HG03520 (cell line): Measurements from ENCODE around the gene VPS8.

Source experiments
- ATAC-seq: cut with Tn5 transposase; IDR thresholded peaks from one replicate; pipeline ENCODE4 v1.9.1; 2021; ENCODE audit warnings: mild to moderate bottlenecking, moderate library complexity; ENCODE audit not compliant: unreplicated experiment

The VPS8 gene

GRCh38 chr3:185079625-185080024 is 267.7 kb downstream of the VPS8 start:
- no peak for ATAC-seq

DNA sequence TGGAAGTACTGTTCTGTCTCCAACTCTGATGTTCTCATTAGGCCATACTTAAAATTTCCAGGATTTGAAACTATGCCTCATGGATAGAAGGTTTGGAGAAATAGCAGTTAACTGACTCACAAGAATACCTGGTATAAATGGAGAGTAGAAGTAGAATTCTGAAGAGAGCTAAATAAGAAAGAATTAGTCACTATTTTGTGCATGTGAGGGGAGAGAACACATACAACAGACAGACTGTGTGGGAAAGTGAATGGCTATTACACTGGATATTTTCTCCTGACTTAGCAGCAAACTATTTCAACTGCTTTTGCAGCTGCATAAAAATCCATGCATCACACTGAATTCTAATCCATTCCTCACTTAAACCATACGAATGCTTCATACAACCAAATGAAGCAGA is 269.6 kb downstream of the VPS8 start:
- ATAC-seq, result no peak

DNA sequence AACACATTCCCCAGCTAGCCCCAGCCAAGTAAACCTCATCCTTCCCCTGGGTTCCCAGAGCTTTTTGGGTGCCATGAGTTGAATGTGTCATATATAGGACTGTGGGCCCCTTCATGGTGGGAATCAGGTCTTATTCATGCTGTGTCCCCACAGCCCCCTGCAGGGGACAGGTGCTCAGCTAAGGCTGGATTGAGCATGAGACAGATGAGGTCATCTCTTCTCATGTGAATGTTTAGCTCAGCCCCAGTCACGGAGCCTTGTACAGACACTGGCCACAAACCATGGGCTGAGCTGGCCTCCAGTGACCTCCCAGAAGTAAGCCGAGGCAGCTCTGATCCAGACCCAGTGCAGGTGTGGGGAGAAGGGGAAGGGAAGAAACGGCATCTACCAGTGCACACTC is 270.2 kb downstream of the VPS8 start:
- no peak for ATAC-seq

DNA sequence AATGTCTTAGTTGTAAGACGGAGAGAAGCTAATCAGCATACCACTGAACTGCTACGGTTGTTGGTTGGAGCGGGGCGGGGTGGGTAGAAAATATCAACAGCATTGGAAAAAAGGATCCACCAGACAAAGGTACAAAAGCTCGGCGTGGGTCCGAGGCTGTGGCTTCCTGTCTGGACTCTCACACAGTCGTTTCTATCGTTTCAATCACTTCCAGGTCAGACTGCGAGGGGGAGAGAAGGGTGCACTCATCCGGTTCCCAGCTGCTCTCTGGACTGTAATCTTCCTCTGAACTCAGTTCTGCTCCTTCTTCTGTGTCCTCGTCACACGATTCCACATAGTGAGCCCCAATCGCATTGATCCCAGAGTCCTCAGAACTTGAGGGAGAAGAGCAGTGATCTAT is 270.9 kb downstream of the VPS8 start:
- no peak for ATAC-seq

DNA sequence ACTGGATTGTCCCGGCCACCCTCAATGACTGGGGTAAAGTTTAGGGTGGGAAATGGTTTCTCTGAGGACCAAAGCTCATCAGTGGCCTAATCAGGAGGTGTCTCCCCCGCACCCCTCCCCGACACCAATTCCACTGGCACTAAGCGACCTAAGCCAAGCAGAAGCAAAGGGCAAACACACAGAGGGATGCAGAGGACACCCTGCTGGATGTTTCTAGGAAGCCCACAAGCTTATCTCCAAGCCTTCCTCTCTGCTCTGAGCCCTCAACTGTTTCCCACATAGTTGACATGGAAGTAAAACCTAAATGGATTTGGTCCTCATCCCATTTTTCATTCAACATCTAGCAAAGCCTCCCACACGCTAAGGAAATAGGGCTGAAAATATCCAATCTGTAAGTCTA is 272.4 kb downstream of the VPS8 start:
- ATAC-seq, result no peak

DNA sequence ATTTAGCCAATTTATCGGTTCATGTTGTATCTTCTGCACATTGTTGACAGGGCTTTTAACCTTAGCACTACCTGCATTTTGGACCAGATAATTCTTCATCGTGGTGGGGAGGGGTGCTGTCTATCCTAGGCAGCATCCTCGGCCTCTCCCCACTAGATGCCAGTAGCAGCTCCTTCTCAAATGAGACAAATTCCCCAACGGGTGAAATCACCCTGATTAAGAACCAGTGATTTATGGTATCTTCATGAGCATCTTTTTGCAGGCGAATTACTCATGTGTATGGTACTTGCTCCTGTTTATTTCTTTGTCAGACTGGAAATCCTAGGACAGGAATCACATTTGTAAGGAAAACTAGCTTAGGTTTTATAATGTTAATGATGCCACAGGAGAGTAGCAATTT is 272.9 kb downstream of the VPS8 start:
- no peak for ATAC-seq

- no peak for ATAC-seq
Measured at GRCh38 chr3:185087419-185087818, 275.5 kb downstream of the VPS8 start.

DNA sequence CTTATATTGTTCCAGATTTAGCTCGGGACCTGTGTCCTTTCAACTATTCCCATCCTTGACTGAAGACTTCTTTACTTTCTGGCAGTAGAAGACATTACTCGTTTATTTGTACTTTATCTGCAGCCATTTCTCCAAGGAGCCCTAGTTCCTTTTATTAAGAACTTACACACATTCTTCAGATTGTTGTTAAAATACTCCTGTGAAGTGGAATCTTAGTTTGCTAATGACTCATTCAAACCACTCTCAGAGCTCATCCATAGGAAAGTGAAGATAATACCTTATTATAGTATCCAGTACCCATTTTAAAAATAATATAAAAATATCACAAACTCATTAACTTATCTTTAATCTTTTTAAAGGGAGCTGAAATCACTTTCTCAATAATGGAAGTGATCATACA is 277.4 kb downstream of the VPS8 start:
- no peak for ATAC-seq

DNA sequence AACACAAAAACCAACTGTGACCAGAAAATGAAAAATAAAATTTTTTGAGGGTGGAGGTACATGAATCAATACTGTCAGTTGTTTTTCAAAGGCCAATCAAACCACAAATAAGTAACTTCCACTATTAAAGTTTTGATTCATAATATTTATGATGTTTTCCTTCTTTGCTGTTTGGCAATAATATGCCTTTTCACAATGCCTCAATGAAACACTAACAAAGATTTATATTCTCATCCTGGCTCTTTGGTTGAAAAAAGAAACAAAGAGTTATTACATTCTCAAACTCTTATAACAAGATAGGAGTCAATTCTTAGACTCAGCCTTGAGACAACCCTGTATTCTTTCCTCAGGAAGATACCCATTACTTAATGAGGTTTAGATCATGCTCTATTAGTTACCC is 277.8 kb downstream of the VPS8 start:
- no peak for ATAC-seq

DNA sequence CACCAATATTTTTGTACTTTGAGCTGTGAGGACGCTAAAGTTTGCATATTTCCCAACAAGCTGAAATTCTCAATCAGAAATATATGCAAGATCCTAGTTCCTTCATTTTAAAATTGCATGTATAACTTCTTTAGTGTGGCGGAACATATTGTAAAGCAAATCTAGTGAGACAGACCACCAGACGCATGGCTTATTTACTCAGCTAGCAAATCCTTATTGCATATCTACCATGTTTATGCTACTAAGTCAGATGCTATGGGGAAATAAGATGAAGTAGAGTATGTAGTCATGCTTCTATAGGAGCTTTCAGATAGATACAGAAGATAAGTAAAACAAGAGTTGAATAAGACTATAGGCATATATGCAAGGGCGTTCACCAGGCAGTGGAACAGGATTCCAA is 278.8 kb downstream of the VPS8 start:
- no peak for ATAC-seq

DNA sequence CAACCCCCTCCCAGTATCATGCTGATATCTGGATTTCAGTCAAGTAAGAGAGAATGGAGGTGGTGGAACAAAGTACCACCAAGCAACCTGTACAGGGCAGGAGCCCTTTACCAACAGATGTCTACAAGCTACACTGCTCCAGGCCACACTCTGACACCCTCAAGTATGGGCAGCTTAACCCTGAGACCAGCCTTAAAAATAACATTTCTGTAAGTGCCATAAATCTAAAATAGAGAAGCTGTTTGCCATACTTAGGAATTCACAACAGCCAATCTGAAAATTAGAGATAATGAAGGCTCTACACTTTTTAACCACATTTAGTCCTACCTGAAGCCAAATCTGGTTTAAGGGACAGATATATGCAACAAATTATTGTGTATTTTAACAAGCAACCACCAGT is 281.1 kb downstream of the VPS8 start:
- no peak for ATAC-seq

DNA sequence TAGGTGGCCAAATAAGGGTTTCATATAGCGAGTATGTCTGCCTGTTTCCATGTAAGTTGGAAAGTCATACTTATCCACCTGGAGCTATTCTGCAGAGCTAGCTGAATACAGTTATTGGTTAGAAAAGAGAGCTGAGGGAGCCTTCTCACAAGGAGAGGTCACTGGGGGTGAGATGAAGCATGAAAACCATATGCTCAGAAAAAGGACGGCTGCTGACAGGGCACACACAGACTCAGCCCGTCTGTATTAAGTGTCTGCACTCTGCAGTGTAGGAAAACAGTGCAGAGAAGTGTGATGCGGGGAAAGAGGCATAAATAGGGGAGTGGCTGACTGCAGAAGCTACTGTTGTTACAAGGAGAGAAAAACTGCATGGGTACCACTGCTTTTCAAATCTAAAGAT is 282.7 kb downstream of the VPS8 start:
- no peak for ATAC-seq
